Esophagus (tissue), 2 donors: Measurements from ENCODE around the gene EXD3. TPM values are rescaled to one million over a fixed set of nuclear protein-coding genes. Genes with fewer than 3 reads are reported as not detected.

Source experiments
- H3K27ac ChIP-seq, 2 donors: one replicate each; pipeline ENCODE4 v1.5.1; 2013; ENCODE audit warnings: low read depth in 2 of 2, mild to moderate bottlenecking in 2 of 2, inconsistent platforms in 1 of 2, low read length in 1 of 2, moderate library complexity in 1 of 2
- H3K27me3 ChIP-seq, 2 donors: one replicate each; pipeline ENCODE4 v1.6.1; 2013; ENCODE audit warnings: low read length in 2 of 2, control low read depth in 1 of 2, mild to moderate bottlenecking in 1 of 2; ENCODE audit not compliant: insufficient read depth in 2 of 2, control insufficient read depth in 1 of 2
- H3K36me3 ChIP-seq, 2 donors: one replicate each; pipeline ENCODE4 v1.6.1; 2013; ENCODE audit warnings: low read length in 1 of 2; ENCODE audit not compliant: control insufficient read depth in 2 of 2, insufficient read depth in 2 of 2
- H3K4me1 ChIP-seq, 2 donors: one replicate each; pipeline ENCODE4 v1.6.1; 2013; ENCODE audit warnings: low read length in 1 of 2; ENCODE audit not compliant: control insufficient read depth in 2 of 2, insufficient read depth in 2 of 2
- H3K4me3 ChIP-seq, 2 donors: one replicate each; pipeline ENCODE4 v1.5.1; 2013; ENCODE audit warnings: low read length in 2 of 2, mild to moderate bottlenecking in 2 of 2, low read depth in 1 of 2, moderate library complexity in 1 of 2
- H3K9me3 ChIP-seq, 2 donors: one replicate each; pipeline ENCODE4 v1.6.1; 2013; ENCODE audit warnings: mild to moderate bottlenecking in 2 of 2, low read depth in 1 of 2, low read length in 1 of 2, moderate library complexity in 1 of 2; ENCODE audit not compliant: control insufficient read depth in 2 of 2, insufficient read depth in 1 of 2
- WGBS, 2 donors: extraction: QIAGEN DNeasy Blood & Tissue Kit; methylation state at CpG; one replicate each; pipeline ENCODE4 v1.1.7; 2013; 5-methylcytosine and 5-hydroxymethylcytosine counted together
- polyA plus RNA-seq, 2 donors: library from polyadenylated mRNA; stranded (reverse); fragments of 200-250 nt; gene quantifications; one replicate each; pipeline ENCODE4 v1.2.3, GENCODE V29; 2013
- donor health status: healthy with polysubstance abuse.
- donor health status: Bipolar disorder and iron deficiency.

EXD3 gene
- polyA plus RNA-seq, 2 donors = 9.7 to 20.8 TPM

GRCh38 chr9:137372693-137373610 lies 50.0 kb downstream of the EXD3 start:
- peaks cover 0 to 2% of the 10 kb centered on the region in 2 donors for H3K9me3 ChIP-seq
- WGBS, 2 donors = 88 to 90% methylated on average over 37 of the region's 37 CpGs
- H3K4me3 ChIP-seq = no peak overlapping the region
- no peaks in the 10 kb centered on the region for H3K27me3 ChIP-seq
- H3K27ac ChIP-seq = no peak overlapping the region
- H3K4me1 ChIP-seq = no peaks in the 10 kb centered on the region
- H3K36me3 ChIP-seq = peaks cover 0 to 9% of the 10 kb centered on the region in 2 donors

DNA sequence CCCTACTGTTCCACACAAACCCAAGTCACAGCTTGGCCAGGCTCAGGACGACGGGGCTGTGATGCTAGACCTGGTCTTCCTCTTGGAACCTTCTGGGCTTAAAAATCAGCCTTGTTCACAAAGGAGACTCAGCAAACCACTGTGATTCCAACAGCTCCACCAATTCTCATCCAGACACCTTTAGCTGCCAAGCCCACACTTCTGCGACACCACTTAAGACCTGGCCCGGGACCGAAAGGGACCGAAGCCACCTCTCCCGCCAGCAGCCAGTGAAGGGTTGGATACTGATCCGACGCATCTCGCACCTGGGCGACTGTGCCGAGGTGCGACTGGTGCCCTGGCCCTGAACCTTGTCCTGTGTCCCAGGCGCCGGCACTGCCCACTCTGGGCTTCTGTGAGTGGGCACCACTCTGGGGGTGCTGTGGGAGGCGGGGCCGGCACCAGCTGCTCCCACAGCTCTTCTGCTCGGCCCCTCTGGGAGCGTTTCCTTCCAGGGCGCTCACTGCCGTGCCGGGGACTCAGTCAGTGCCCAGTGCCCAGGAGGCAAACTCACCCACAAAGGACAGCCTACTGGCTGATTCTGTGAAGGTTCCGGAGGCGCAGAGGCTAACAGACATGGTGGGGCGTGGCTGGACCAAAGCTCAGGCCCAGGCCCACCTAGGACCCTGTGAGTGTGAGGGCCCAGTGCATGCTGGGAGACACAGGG lies 50.9 kb downstream of the EXD3 start:
- Histone ChIP-seq H3K4me1 (no peaks in the 10 kb centered on the region), H3K4me3 (no peak overlapping the region), H3K27me3 (no peaks in the 10 kb centered on the region), H3K9me3 (peaks cover 0 to 2% of the 10 kb centered on the region in 2 donors), H3K36me3 (peaks cover 0 to 11% of the 10 kb centered on the region in 2 donors), H3K27ac (no peak overlapping the region)
- WGBS, 2 donors = 94% methylated on average over 25 of the region's 25 CpGs

- WGBS, 2 donors = 92 to 96% methylated on average over 9 to 16 of the region's 16 CpGs
- H3K9me3 ChIP-seq = no peaks in the 10 kb centered on the region
- H3K27ac ChIP-seq = no peak overlapping the region
- no peaks in the 10 kb centered on the region for H3K4me1 ChIP-seq
- no peaks in the 10 kb centered on the region for H3K27me3 ChIP-seq
- H3K36me3 ChIP-seq = peaks cover 0 to 16% of the 10 kb centered on the region in 2 donors
- H3K4me3 ChIP-seq = no peak overlapping the region
Measured at GRCh38 chr9:137371521-137371941, 51.4 kb downstream of the EXD3 start.

DNA sequence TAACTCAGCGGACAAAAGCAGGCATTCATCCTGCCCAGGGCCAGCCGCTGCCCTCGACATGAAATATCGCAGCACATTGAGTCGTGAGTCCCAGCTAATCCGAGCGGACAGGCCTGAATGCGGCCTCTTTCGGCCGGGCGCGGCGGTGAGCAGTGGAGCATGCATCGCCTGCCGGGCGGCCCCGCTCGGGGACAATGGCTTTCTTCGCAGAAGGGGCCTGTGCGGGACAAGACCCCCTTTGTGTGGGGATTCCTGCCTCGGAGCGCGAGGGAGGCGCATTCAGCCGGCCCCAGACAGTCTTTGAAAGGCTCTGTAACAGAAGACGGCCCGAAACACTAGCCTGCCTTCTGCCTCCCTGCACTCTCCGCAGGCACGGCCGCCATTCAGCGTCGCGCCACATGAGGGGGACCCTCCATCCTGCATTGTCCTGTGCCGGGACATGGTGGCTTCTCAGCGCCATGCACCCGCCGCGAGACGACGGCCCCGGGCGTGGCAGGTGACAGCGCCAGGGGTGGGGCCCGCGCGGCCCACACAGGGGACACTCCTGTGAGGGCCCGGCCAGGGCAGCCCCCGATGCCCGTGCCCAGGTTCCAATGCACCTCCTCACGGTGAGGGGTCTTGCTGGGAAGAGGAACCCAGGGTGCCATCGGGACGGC lies 52.0 kb downstream of the EXD3 start:
- no peak overlapping the region for H3K4me3 ChIP-seq
- H3K27ac ChIP-seq = no peak overlapping the region
- no peaks in the 10 kb centered on the region for H3K27me3 ChIP-seq
- H3K36me3 ChIP-seq = peaks cover 0 to 17% of the 10 kb centered on the region in 2 donors
- no peaks in the 10 kb centered on the region for H3K9me3 ChIP-seq
- 79 to 86% methylated on average over 50 to 52 of the region's 52 CpGs for WGBS, 2 donors
- H3K4me1 ChIP-seq = no peaks in the 10 kb centered on the region

- peaks cover 0 to 21% of the 10 kb centered on the region in 2 donors for H3K36me3 ChIP-seq
- H3K9me3 ChIP-seq = no peaks in the 10 kb centered on the region
- H3K4me1 ChIP-seq = no peaks in the 10 kb centered on the region
- no peak overlapping the region for H3K27ac ChIP-seq
- no peak overlapping the region for H3K4me3 ChIP-seq
- H3K27me3 ChIP-seq = no peaks in the 10 kb centered on the region
- 74 to 78% methylated on average over 20 of the region's 20 CpGs for WGBS, 2 donors
Measured at GRCh38 chr9:137369911-137370764, 52.8 kb downstream of the EXD3 start.

DNA sequence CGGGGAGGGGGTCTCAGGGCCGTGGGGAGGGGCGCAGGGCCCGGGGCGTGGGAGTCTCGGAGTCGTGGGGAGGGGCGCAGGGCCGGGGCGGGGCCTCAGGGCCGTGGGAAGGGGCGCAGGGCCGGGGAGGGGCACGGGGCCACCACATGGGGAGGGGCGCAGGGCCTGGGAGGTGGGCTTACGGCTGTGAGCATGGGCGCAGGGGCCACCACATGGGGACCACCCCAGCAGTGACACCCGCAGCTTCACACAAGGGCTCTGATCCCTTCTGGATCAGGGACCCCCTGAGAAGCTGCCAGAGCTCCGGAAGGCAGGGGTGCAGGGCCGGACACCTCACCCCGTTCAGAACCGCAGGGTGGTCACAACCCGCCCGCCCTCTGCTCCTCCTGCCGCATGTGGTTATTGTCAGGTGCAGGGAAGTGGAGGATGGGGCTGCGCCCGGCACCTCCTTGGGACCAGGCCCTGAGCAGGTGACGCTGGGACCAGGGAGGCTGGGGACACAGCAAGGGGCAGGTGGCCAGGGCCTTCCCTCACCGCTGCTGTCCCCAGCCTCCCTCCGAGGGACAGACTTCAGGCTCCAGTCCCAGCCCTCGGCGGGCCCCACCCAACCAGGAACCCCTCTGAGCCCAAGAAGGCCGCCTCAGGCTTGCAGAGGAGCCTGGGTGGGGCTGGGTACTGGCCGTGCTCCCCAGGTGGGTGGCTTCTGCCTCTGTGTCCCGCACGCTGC lies 53.7 kb downstream of the EXD3 start:
- H3K9me3 ChIP-seq = peaks cover 0 to under 1% of the 10 kb centered on the region in 2 donors
- H3K4me1 ChIP-seq = no peaks in the 10 kb centered on the region
- H3K27ac ChIP-seq = no peak overlapping the region
- no peaks in the 10 kb centered on the region for H3K27me3 ChIP-seq
- no peak overlapping the region for H3K4me3 ChIP-seq
- 83 to 88% methylated on average over 21 to 36 of the region's 36 CpGs for WGBS, 2 donors
- H3K36me3 ChIP-seq = peaks cover 0 to 21% of the 10 kb centered on the region in 2 donors

DNA sequence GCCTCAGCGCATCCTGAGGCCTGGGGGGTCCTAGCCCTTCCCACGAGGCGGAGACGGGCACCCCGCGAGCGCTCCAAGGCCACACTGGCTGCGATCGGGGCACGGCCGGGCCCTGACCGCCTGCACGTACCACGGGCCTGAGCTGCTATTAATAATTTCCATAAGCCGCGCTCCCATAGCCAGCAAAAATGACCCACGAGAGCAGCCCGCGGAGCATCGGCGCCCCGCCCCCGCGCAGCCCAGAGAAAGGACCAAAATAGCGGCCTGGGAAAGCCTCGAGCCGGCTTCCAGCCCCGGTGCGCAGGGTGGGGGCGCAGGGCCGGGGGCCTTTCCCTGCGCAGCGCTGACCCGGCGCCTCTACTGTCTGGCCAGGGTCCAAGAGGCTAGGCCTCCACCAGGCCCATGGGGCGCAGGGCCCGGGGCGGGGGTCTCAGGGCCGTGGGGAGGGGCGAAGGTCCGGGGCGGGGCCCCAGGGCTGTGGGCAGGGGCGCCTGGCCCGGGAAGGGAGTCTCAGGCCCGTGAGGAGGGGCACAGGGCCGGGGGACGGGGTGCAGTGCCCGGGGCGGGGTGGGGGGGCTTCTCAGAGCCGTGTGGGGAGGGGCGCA lies 54.4 kb downstream of the EXD3 start:
- Histone ChIP-seq H3K4me3 (no peak overlapping the region), H3K36me3 (peaks cover 0 to 21% of the 10 kb centered on the region in 2 donors), H3K4me1 (no peaks in the 10 kb centered on the region), H3K27me3 (no peaks in the 10 kb centered on the region), H3K27ac (no peak overlapping the region), H3K9me3 (peaks cover 0 to 2% of the 10 kb centered on the region in 2 donors)
- 68 to 75% methylated on average over 31 to 51 of the region's 51 CpGs for whole genome bisulfite sequencing, 2 donors
